Astrocyte (in vitro differentiated cells and primary cell): ENCODE results near the gene RRP12.

Experiments used
- EZH2 ChIP-seq: IDR thresholded peaks from 2 replicates; pipeline ENCODE4 v1.6.1; 2012; ENCODE audit warnings: mild to moderate bottlenecking, low read length, inconsistent platforms; ENCODE audit not compliant: insufficient read depth
- TF ChIP-seq, protein P1 (sequence below): IDR thresholded peaks from 2 replicates; pipeline ENCODE4 v1.5.1; 2011; ENCODE audit warnings: low read depth, mild to moderate bottlenecking, inconsistent platforms, low read length, moderate library complexity; ENCODE audit not compliant: insufficient read depth

DNA sequence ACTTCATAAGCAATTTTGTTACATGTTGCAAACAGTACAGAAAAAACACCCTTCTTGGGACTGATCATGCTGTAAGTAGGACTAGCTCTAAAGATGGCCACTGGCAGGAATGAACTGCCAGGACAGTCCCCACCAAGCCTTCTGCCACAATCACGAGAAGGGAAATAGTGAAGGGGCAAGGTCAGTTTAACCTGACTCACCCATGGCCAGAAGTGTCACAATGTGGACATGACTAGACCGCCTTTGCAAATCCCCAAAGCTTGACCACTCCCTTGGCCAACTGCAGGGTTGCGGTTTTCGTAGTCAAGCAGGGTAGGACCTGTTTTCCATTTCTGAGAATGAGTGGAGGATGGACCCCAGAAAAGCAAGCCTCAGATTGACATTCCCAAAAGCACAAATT is 47.2 kb downstream of the RRP12 start:
- TF ChIP-seq, protein P1, sequence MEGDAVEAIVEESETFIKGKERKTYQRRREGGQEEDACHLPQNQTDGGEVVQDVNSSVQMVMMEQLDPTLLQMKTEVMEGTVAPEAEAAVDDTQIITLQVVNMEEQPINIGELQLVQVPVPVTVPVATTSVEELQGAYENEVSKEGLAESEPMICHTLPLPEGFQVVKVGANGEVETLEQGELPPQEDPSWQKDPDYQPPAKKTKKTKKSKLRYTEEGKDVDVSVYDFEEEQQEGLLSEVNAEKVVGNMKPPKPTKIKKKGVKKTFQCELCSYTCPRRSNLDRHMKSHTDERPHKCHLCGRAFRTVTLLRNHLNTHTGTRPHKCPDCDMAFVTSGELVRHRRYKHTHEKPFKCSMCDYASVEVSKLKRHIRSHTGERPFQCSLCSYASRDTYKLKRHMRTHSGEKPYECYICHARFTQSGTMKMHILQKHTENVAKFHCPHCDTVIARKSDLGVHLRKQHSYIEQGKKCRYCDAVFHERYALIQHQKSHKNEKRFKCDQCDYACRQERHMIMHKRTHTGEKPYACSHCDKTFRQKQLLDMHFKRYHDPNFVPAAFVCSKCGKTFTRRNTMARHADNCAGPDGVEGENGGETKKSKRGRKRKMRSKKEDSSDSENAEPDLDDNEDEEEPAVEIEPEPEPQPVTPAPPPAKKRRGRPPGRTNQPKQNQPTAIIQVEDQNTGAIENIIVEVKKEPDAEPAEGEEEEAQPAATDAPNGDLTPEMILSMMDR: no peak
- no peak for TF ChIP-seq EZH2
